Pulmonary artery endothelial cell (primary cell): ENCODE data around the gene LRMDA. TPM values are rescaled to one million over a fixed set of nuclear protein-coding genes. Genes with fewer than 3 reads are reported as not detected.
A peak's percentile ranks its signal among the peaks of the same experiment; 100 is the strongest.

Experiments
- DNase-seq: peaks from one replicate; pipeline ENCODE4 v3.0.0-alpha.2; 2011; ENCODE audit warnings: low read depth, low spot score
- total RNA-seq: library from RNA; depleted of rRNA; stranded (reverse); fragments of >200 nt; gene quantifications from 2 replicates; pipeline ENCODE4 v1.2.3, GENCODE V29; 2014

Gene LRMDA
- total RNA-seq, 1 donor from 2014 or later = 14.6 TPM

GRCh38 chr10:75401569-75402485 lies 29.6 kb upstream of the LRMDA start, which contains the start of gene ZNF503:
TSS of gene ZNF503 (minus strand) at chr10:75401764. CDS start at chr10:75401419, 345 bp downstream.
- peak; percentile 87 for DNase-seq

- no peak for DNase-seq
Observed at GRCh38 chr10:75402486-75403143, 28.8 kb upstream of the LRMDA start.

GRCh38 chr10:75403144-75403938 lies 28.1 kb upstream of the LRMDA start:
- DNase-seq = no peak

GRCh38 chr10:75403939-75404814 lies 27.2 kb upstream of the LRMDA start:
- DNase-seq = no peak

DNA sequence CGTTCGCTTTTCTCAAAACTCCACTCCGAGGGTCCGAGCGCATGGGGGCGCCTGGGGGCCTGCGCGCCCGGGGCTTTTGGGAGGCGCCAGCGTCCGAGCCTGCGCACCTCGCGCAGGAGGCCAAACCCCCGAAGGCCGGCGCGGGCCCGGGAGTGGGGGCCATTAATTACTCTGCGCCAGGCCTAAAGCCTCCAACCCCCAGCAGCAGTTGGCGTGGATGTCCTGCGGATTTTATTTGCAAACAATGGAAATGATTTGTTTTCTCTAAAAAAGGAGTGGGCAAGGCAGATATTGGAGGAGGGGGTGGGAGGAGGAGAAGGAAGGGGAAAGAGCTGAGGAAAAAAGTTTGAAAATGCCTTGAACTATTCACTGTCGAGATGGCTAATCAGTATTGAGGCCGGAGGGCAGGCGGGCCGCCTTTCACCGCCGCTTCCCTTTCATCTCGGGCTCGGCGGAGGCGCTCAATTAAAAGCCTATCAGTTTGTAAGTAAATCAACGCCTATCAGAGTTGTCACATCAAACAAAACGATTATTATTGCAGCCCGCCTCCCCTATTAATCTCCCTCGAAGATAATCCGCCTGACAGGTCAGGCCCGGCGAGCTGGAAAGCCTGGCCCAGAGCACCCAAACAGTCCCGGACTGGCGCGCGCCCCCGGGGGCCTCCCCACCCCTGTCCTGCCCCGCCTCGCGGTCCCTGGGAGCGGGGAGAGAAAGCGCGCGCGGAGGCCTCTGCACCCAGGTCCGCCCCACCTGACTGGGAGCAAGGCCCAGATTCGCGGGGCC lies 26.4 kb upstream of the LRMDA start:
- no peak for DNase-seq

- DNase-seq = no peak
Observed at GRCh38 chr10:75405598-75406461, 25.6 kb upstream of the LRMDA start.

GRCh38 chr10:75406462-75407223 lies 24.8 kb upstream of the LRMDA start:
- no peak for DNase-seq

GRCh38 chr10:75407224-75407712 lies 24.2 kb upstream of the LRMDA start:
- DNase-seq = no peak

GRCh38 chr10:75407713-75408508 lies 23.5 kb upstream of the LRMDA start:
- no peak for DNase-seq

DNA sequence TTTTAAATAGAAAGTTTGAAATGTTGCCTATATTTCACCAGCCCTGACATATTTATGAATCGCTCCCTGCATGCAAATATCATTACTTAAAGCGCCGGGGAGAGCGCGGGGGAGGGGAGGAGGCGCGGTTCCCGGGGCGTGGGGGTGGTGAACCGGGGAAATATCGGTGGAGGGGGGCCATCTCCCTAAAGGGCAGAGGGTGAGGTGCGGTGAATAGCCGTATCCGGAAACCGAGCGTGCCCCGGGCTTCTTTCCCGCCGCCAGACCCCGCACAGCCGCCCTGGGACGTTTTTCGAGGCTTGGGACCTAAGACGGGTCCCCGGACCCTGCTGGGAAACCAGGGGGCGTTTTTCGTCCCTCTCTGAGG lies 22.9 kb upstream of the LRMDA start:
- DNase-seq = no peak

DNA sequence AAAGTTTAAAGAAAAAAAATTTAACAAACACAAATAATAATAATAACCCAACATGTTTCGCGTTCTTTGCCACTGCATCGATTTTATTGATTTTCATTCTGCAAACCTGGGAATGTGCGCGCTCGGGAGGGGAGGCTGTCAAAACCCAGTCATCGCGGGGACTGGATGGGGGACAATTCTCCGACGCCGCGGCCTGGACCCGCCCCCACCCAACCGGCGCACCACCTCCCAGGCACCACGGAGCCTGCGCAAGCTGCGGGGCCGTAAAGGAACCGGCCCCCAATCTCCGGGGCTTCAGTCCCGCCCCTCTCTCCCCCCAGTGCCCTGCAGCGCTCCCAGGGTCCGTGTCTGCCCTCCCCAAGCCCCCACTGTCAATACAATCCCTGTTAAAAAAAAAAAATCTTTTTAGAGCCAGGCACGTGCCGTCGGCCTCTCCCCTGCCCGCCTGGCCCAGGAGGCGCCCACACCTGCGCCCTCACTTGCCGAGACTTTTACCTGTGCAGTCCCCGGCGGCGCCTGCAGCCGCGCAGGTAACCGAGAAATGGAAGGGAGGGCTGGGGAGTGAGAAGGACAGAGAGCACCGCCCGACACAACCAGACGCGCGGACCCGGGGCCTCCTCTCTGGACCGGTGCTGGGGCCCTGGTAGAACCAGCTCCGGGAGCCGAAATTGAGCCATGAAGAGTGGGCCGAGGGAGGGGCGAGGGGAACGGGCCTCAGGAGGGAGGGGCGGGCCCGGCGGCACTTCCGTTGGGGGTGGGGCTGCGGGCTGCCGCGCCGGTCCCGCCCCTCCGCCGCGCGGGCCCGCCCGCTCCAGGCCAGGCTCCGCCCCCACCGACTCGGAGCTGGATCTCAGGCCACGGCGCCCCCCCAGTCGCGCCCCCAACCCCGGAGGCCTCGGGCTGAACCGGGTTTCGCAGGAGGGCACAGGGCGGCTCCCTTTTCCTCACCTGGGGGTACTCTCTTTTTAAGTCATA lies 22.2 kb upstream of the LRMDA start:
- DNase-seq = no peak

GRCh38 chr10:75410132-75411005 lies 21.1 kb upstream of the LRMDA start:
- no peak for DNase-seq

DNA sequence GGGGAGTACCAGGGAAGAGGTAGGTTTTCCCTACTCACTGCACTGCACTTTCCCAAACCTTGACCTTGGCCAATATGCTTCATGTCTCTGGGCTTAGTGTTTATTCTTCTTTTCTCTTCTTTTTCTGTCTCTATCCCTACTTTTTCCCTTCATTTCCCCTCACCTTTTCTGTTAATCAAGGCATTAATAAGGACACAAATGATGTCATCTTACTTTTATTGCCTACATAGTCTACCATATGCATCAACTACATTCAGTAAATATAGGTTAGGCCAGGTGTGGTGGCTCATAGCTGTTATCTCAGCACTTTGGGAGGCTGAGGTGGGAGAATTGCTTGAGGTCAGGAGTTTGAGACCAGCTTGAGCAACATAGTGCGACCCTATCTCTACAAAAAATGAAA lies 16.9 kb upstream of the LRMDA start:
- no peak for DNase-seq

GRCh38 chr10:75417522-75417927 lies 13.9 kb upstream of the LRMDA start:
- no peak for DNase-seq

DNA sequence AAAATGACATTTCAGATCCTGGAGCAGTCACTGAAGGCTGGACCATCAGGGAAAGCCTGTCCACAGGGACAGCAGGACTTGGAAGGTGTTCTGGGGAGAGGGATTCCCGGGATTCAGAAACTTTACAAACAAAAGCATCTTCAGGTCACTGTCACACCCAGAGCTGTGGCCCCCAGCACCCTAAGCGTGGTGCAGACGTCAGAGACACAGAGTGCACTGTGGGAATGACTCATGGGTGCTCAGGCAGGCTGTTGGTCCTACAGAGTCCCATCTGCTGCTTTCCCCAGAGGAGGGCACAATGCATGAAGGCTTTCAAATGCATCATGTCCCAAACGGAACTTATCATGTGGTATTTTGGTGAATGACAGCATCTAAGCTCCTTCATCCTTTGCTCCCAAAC lies 13.1 kb upstream of the LRMDA start:
- DNase-seq = no peak
